SJSA1 (cell line): ENCODE data around the gene GAL. TPM values are rescaled to one million over a fixed set of nuclear protein-coding genes. Genes with fewer than 3 reads are reported as not detected.

Source experiments
- DNase-seq, 2 experiments: peaks; one replicate each; pipeline ENCODE4 v3.0.0-alpha.2; 2015 to 2020; ENCODE audit warnings: low spot score in 2 of 2, low read depth in 1 of 2
- H3K27ac ChIP-seq: fragments of 250-450 bp; sonication (Bioruptor Pico); 2 replicates; pipeline ENCODE4 v1.5.1; 2020; ENCODE audit warnings: mild to moderate bottlenecking, moderate library complexity
- H3K27me3 ChIP-seq: fragments of 250-450 bp; sonication (Bioruptor Pico); replicated peaks from 2 replicates; pipeline ENCODE4 v1.5.1; 2020; ENCODE audit warnings: mild to moderate bottlenecking, moderate library complexity
- H3K36me3 ChIP-seq: fragments of 250-450 bp; sonication (Bioruptor Pico); 2 replicates; pipeline ENCODE4 v1.5.1; 2020; ENCODE audit warnings: mild to moderate bottlenecking
- H3K4me1 ChIP-seq: fragments of 250-450 bp; sonication (Bioruptor Pico); replicated peaks from 2 replicates; pipeline ENCODE4 v1.6.1; 2021; ENCODE audit warnings: mild to moderate bottlenecking
- H3K4me3 ChIP-seq: fragments of 250-450 bp; sonication (Bioruptor Pico); 2 replicates; pipeline ENCODE4 v1.5.1; 2020; ENCODE audit warnings: mild to moderate bottlenecking
- H3K9me3 ChIP-seq: fragments of 250-450 bp; sonication (Bioruptor Pico); replicated peaks from 2 replicates; pipeline ENCODE4 v1.5.1; 2020; ENCODE audit warnings: mild to moderate bottlenecking
- total RNA-seq: library from RNA; depleted of rRNA; stranded (reverse); fragments of >200 nt; shearing (Covaris generic); gene quantifications from 2 replicates; pipeline ENCODE4 v1.2.3, GENCODE V29; 2014

The GAL gene
- total RNA-seq, 1 experiment from 2014 or later, result not detected

GRCh38 chr11:68680541-68681231 is 3.7 kb upstream of the GAL start:
- no peaks in the 10 kb centered on the region for H3K9me3 ChIP-seq
- DNase-seq, result peak in 1 of 2 experiments; percentile 48
- H3K36me3 ChIP-seq, result no peaks in the 10 kb centered on the region
- no peak overlapping the region for H3K27ac ChIP-seq
- peaks cover 16% of the 10 kb centered on the region for H3K4me1 ChIP-seq
- peaks cover 40% of the 10 kb centered on the region for H3K27me3 ChIP-seq
- no peak overlapping the region for H3K4me3 ChIP-seq

GRCh38 chr11:68682531-68682961 is 1.8 kb upstream of the GAL start:
- Histone ChIP-seq H3K27me3 (peaks cover 58% of the 10 kb centered on the region), H3K4me3 (no peak overlapping the region), H3K9me3 (no peaks in the 10 kb centered on the region), H3K4me1 (peaks cover 9% of the 10 kb centered on the region), H3K27ac (no peak overlapping the region), H3K36me3 (no peaks in the 10 kb centered on the region)
- DNase-seq, result no peak

GRCh38 chr11:68683121-68683520 is 1.2 kb upstream of the GAL start:
- H3K4me1 ChIP-seq, result peaks cover 9% of the 10 kb centered on the region
- H3K36me3 ChIP-seq, result no peaks in the 10 kb centered on the region
- no peak overlapping the region for H3K4me3 ChIP-seq
- no peak overlapping the region for H3K27ac ChIP-seq
- H3K9me3 ChIP-seq, result no peaks in the 10 kb centered on the region
- H3K27me3 ChIP-seq, result peaks cover 60% of the 10 kb centered on the region
- DNase-seq, result no peak

GRCh38 chr11:68683536-68684384 is 584 bp upstream of the GAL start:
- Histone ChIP-seq H3K27ac (no peak overlapping the region), H3K4me3 (no peak overlapping the region), H3K36me3 (no peaks in the 10 kb centered on the region), H3K9me3 (no peaks in the 10 kb centered on the region), H3K4me1 (peaks cover 9% of the 10 kb centered on the region), H3K27me3 (peaks cover 60% of the 10 kb centered on the region)
- peak in 1 of 2 experiments; percentile 58 for DNase-seq

GRCh38 chr11:68685656-68686380 is 1.5 kb downstream of the GAL start:
- H3K27me3 ChIP-seq, result peaks cover 75% of the 10 kb centered on the region
- H3K4me1 ChIP-seq, result peaks cover 9% of the 10 kb centered on the region
- H3K9me3 ChIP-seq, result no peaks in the 10 kb centered on the region
- no peak overlapping the region for H3K4me3 ChIP-seq
- H3K36me3 ChIP-seq, result no peaks in the 10 kb centered on the region
- peak in 1 of 2 experiments; percentile 49 for DNase-seq
- H3K27ac ChIP-seq, result no peak overlapping the region

- no peak overlapping the region for H3K4me3 ChIP-seq
- H3K9me3 ChIP-seq, result no peaks in the 10 kb centered on the region
- H3K27me3 ChIP-seq, result peaks cover 80% of the 10 kb centered on the region
- peak in 1 of 2 experiments; percentile 47 for DNase-seq
- H3K27ac ChIP-seq, result no peak overlapping the region
- H3K4me1 ChIP-seq, result peaks cover 9% of the 10 kb centered on the region
- no peaks in the 10 kb centered on the region for H3K36me3 ChIP-seq
These were observed 2.1 kb downstream of the GAL start for GRCh38 chr11:68686486-68686885.

- H3K36me3 ChIP-seq, result no peaks in the 10 kb centered on the region
- no peaks in the 10 kb centered on the region for H3K9me3 ChIP-seq
- DNase-seq, result no peak
- H3K27ac ChIP-seq, result no peak overlapping the region
- H3K27me3 ChIP-seq, result peaks cover 75% of the 10 kb centered on the region
- H3K4me3 ChIP-seq, result no peak overlapping the region
- peaks cover 9% of the 10 kb centered on the region for H3K4me1 ChIP-seq
These were observed 3.0 kb downstream of the GAL start for GRCh38 chr11:68687311-68687710.

- Histone ChIP-seq H3K27ac (no peak overlapping the region), H3K9me3 (no peaks in the 10 kb centered on the region), H3K27me3 (peaks cover 69% of the 10 kb centered on the region), H3K36me3 (no peaks in the 10 kb centered on the region), H3K4me3 (no peak overlapping the region), H3K4me1 (peaks cover 9% of the 10 kb centered on the region)
- DNase-seq, result peak in 1 of 2 experiments; percentile 48
These were observed 3.6 kb downstream of the GAL start for GRCh38 chr11:68687986-68688385.

GRCh38 chr11:68688881-68689280 is 4.5 kb downstream of the GAL start:
- Histone ChIP-seq H3K4me3 (no peak overlapping the region), H3K36me3 (no peaks in the 10 kb centered on the region), H3K27ac (no peak overlapping the region), H3K27me3 (peaks cover 60% of the 10 kb centered on the region), H3K9me3 (no peaks in the 10 kb centered on the region), H3K4me1 (peaks cover 9% of the 10 kb centered on the region)
- no peak for DNase-seq

GRCh38 chr11:68689737-68690625 is 5.6 kb downstream of the GAL start:
- peaks cover 53% of the 10 kb centered on the region for H3K27me3 ChIP-seq
- no peak overlapping the region for H3K27ac ChIP-seq
- H3K4me3 ChIP-seq, result no peak overlapping the region
- H3K4me1 ChIP-seq, result no peaks in the 10 kb centered on the region; the same call in 1 of the 2 replicates
- DNase-seq, result peak in 1 of 2 experiments; percentile 48
- H3K36me3 ChIP-seq, result no peaks in the 10 kb centered on the region
- H3K9me3 ChIP-seq, result no peaks in the 10 kb centered on the region; the same call in 1 of the 2 replicates

- Histone ChIP-seq H3K4me1 (no peaks in the 10 kb centered on the region), H3K27ac (no peak overlapping the region), H3K4me3 (no peak overlapping the region), H3K27me3 (peaks cover 46% of the 10 kb centered on the region), H3K36me3 (no peaks in the 10 kb centered on the region), H3K9me3 (no peaks in the 10 kb centered on the region; the same call in 1 of the 2 replicates)
- no peak for DNase-seq
These were observed 6.5 kb downstream of the GAL start for GRCh38 chr11:68690671-68691401.

GRCh38 chr11:68691402-68691784 is 7.0 kb downstream of the GAL start:
- Histone ChIP-seq H3K4me3 (no peak overlapping the region), H3K9me3 (peaks cover under 1% of the 10 kb centered on the region; the same call in 1 of the 2 replicates), H3K4me1 (no peaks in the 10 kb centered on the region), H3K27ac (no peak overlapping the region), H3K36me3 (no peaks in the 10 kb centered on the region), H3K27me3 (peaks cover 40% of the 10 kb centered on the region)
- DNase-seq, result no peak
